Subcutaneous abdominal adipose tissue (tissue), 5 donors: ENCODE results near the gene NAP1L5.

ENCODE experiments used
- H3K27ac ChIP-seq: one replicate; pipeline ENCODE4 v1.7.0; 2013; ENCODE audit warnings: low read depth, mild to moderate bottlenecking, inconsistent platforms, low read length, moderate library complexity
- H3K27me3 ChIP-seq, 5 donors: one replicate each; pipeline ENCODE4 v1.7.0; 2013; ENCODE audit warnings: low read length in 5 of 5, inconsistent platforms in 1 of 5; ENCODE audit not compliant: control insufficient read depth in 5 of 5, insufficient read depth in 4 of 5
- H3K36me3 ChIP-seq, 5 donors: one replicate each; pipeline ENCODE4 v1.7.0; 2013; ENCODE audit warnings: low read length in 5 of 5; ENCODE audit not compliant: control insufficient read depth in 5 of 5, insufficient read depth in 5 of 5
- H3K4me1 ChIP-seq, 5 donors: one replicate each; pipeline ENCODE4 v1.7.0; 2013; ENCODE audit warnings: low read length in 5 of 5, mild to moderate bottlenecking in 3 of 5, moderate library complexity in 1 of 5; ENCODE audit not compliant: control insufficient read depth in 5 of 5, insufficient read depth in 5 of 5
- H3K4me3 ChIP-seq, 5 donors: one replicate each; pipeline ENCODE4 v1.7.0; 2013; ENCODE audit warnings: low read length in 5 of 5, low read depth in 1 of 5
- H3K9ac ChIP-seq, 5 donors: one replicate each; pipeline ENCODE4 v1.7.0; 2013; ENCODE audit warnings: low read length in 5 of 5, mild to moderate bottlenecking in 4 of 5, moderate library complexity in 3 of 5
- H3K9me3 ChIP-seq, 5 donors: one replicate each; pipeline ENCODE4 v1.7.0; 2013; ENCODE audit warnings: low read length in 5 of 5; ENCODE audit not compliant: control insufficient read depth in 5 of 5
- donor health status: healthy.
- donor health status: healthy.
- donor health status: healthy.
- donor health status: healthy.
- donor health status: healthy.

The NAP1L5 gene

DNA sequence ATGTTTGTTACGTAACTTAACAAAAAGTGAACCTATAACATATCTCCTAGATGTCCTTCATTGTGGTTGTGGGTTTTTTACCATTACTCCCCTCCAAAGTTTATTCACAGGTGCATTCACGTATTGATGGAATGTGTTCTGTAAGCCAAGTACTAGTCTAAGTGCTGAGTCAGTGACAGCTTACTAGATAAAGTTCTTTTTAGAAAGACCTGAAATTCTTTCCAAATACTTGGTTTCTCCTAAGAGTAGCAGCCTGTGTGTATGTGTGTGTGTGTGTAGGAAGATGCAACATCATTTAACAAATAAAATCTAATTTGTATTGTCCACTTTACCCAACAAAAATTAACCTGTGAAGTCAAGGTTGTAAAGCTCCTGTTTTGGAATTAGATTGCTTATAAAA, 22.1 kb downstream of the NAP1L5 start:
- peaks cover 0 to 3% (median 0%) of the 10 kb centered on the region in 5 donors for H3K4me1 ChIP-seq
- no peak overlapping the region for H3K27ac ChIP-seq
- H3K9ac ChIP-seq: no peak overlapping the region
- H3K9me3 ChIP-seq: no peaks in the 10 kb centered on the region
- no peaks in the 10 kb centered on the region for H3K27me3 ChIP-seq
- peaks cover 28 to 42% (median 32%) of the 10 kb centered on the region in 5 donors for H3K36me3 ChIP-seq
- no peak overlapping the region for H3K4me3 ChIP-seq

DNA sequence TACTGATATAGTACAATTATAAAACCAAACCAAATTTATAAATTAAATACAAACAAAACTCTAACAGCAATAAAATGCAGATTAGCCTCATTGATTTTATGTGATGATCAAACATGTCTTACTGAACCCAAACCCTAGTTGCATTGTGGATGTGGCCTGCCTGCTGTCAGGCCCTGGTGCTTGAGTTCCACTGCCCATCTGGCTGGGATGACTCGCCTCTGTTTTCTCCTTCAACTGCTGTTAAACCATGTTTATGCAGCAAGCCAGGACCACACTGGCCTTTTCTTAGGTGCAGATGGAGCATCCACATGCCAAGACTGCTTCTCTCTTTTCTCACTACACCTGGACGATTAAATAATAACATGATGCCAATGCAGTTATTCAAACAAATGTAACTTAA, 22.6 kb downstream of the NAP1L5 start:
- no peak overlapping the region for H3K9ac ChIP-seq
- H3K27ac ChIP-seq: no peak overlapping the region
- no peaks in the 10 kb centered on the region for H3K27me3 ChIP-seq
- no peaks in the 10 kb centered on the region for H3K9me3 ChIP-seq
- peaks cover 30 to 44% (median 32%) of the 10 kb centered on the region in 5 donors for H3K36me3 ChIP-seq
- no peak overlapping the region for H3K4me3 ChIP-seq
- peaks cover 0 to 3% (median 0%) of the 10 kb centered on the region in 5 donors for H3K4me1 ChIP-seq

DNA sequence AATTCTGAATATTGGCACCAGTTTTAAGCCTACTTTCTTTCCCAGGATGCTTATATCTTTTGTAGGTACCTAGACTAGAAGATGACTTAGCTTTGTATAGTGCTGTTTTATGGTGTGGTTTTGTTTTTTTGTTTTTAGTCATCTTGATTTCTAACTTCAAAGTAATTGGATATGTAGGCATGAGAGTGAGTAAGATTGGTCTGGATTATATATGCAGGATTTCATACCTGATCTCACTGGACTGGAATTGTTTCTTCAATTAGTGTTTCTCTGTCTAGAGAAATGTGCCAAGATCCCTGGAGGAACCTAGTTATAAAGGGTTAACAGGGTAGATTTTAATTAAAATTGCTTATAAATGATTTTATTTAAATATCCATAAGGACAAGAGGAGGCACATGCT, 23.1 kb downstream of the NAP1L5 start:
- Histone ChIP-seq H3K9me3 (no peaks in the 10 kb centered on the region), H3K36me3 (peaks cover 30 to 43% (median 34%) of the 10 kb centered on the region in 5 donors), H3K27ac (no peak overlapping the region), H3K4me3 (no peak overlapping the region), H3K4me1 (peaks cover 0 to 3% (median 0%) of the 10 kb centered on the region in 5 donors), H3K9ac (no peak overlapping the region), H3K27me3 (no peaks in the 10 kb centered on the region)

DNA sequence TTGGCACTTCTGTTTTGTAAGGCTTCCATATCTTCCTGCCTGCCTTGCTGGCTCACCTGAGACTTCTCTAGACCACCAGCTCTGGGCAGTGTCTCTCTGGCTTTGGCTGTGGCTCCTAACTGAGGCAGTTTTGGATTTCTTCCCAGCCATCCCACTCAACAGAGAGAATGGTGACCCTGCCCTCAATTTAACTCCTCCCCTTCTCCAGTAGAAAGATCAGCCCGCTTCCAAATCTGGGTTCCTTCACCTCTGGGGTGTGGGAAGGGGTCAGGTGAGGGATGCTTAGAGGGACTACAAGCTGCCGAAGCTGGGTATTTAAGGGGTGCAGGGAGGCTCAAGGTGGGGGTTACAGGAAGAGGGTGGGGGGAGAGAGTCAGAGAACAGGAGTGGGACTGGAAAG, 23.7 kb downstream of the NAP1L5 start:
- peaks cover 0 to 3% (median 0%) of the 10 kb centered on the region in 5 donors for H3K4me1 ChIP-seq
- peaks cover 27 to 42% (median 34%) of the 10 kb centered on the region in 5 donors for H3K36me3 ChIP-seq
- H3K9me3 ChIP-seq: no peaks in the 10 kb centered on the region
- H3K27ac ChIP-seq: no peak overlapping the region
- H3K27me3 ChIP-seq: no peaks in the 10 kb centered on the region
- H3K9ac ChIP-seq: no peak overlapping the region
- no peak overlapping the region for H3K4me3 ChIP-seq

DNA sequence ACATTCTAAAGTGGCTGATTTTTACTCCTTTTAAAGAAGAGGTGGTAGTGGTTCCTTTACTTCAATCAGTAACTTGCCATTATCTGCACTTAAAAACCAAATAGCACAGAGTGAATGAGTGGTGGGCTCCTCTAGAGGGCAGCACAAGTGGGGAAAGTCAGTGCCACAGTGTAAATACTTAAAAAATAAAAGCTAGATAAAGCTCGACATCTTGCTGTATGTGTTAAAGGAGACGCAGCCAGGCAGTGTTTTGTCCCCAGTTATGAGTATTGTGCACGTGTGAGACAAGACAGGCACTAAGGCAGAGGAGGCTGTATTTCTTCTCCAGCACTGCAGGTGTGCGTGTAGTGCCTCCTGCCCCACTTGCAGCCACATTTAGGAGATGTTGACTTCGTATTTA, 24.6 kb downstream of the NAP1L5 start:
- peaks cover 19 to 40% (median 31%) of the 10 kb centered on the region in 5 donors for H3K36me3 ChIP-seq

DNA sequence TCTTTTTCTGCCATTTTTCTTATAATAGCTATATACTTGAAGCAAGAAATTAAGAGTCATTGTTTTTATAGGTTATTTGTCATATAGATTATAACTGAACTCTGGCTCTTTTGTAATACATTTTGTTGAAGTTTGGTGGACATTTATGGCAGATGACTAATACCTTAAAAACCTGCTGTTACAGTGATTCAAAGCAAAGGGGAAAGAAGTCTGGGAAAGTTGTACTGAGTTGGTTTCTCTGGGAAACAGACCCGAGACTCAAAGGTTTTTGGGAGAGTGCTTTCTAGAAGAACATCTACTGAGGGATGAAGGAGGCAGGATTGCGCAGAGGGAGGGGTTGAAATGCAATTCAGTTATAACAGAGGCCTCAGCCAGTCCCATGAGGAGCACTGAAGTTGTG, 35.9 kb downstream of the NAP1L5 start:
- Histone ChIP-seq H3K9me3 (no peaks in the 10 kb centered on the region), H3K27me3 (no peaks in the 10 kb centered on the region), H3K36me3 (peaks cover 4 to 30% (median 8%) of the 10 kb centered on the region in 5 donors), H3K9ac (no peak overlapping the region), H3K4me1 (no peaks in the 10 kb centered on the region), H3K27ac (no peak overlapping the region), H3K4me3 (no peak overlapping the region)

More for the DNA sequence above, 24.6 kb downstream of the NAP1L5 start:
- no peaks in the 10 kb centered on the region for H3K9me3 ChIP-seq
- peaks cover 0 to 3% (median 0%) of the 10 kb centered on the region in 5 donors for H3K4me1 ChIP-seq
- no peak overlapping the region for H3K9ac ChIP-seq
- no peaks in the 10 kb centered on the region for H3K27me3 ChIP-seq
- no peak overlapping the region for H3K4me3 ChIP-seq
- no peak overlapping the region for H3K27ac ChIP-seq

DNA sequence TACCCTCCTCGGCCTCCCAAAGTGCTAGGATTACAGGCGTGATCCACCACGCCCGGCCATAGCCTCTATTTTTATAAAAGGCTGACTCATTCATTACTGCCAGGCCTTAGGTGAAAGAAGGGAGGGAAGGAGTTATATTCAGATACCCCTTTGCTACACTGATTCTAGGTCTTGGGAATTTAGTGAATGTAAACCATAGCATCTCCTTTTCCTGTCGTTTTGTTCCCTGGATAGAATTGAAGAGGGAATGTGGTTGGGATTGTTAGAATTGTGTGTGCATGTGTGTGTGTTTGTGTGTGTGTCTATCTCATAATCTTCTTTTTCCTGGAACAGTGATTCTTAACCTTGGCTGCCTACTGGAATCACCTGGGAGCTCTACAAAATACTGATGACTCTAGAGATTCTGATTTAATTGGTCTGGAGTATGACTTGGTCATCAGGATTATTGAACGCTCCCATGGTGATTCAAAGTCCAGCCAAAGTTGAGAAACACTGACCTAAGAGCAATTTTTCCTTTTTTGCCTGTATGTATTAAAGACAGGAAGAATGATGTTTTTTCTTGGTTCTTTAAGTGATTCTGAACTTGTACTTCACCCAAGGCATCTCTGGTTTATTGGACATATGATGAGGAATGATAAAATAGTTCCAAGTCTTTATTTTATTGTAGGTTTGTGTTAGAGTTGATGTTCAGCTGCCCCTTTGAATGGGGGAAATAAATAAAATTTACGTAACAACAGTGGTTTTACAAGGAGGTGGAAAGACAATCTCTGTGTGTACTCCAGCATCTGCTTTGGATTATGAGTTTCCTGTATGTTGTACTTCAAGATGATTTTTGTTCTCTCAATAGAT, 37.0 kb downstream of the NAP1L5 start:
- no peaks in the 10 kb centered on the region for H3K27me3 ChIP-seq
- no peak overlapping the region for H3K9ac ChIP-seq
- H3K4me3 ChIP-seq: no peak overlapping the region
- no peaks in the 10 kb centered on the region for H3K4me1 ChIP-seq
- H3K9me3 ChIP-seq: no peaks in the 10 kb centered on the region
- peaks cover 10 to 36% (median 16%) of the 10 kb centered on the region in 5 donors for H3K36me3 ChIP-seq
- H3K27ac ChIP-seq: no peak overlapping the region

DNA sequence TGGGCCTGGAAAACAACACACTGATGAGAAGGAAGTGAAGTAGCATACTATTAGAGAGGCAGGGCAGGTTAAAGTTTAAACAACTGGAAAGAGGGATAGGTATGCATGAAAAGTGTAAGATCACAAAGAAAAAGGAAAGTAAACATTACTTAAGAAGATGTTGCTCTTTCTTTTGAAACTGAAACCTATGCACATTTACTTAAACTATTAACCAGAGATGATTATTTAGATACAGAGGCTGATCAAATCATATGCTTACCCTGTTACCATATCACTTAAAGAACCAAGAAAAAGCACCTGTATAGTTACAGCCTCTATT, 37.8 kb downstream of the NAP1L5 start:
- no peaks in the 10 kb centered on the region for H3K9me3 ChIP-seq
- H3K9ac ChIP-seq: no peak overlapping the region
- H3K36me3 ChIP-seq: peaks cover 18 to 37% (median 22%) of the 10 kb centered on the region in 5 donors
- no peaks in the 10 kb centered on the region for H3K27me3 ChIP-seq
- H3K4me3 ChIP-seq: no peak overlapping the region
- no peaks in the 10 kb centered on the region for H3K4me1 ChIP-seq
- H3K27ac ChIP-seq: no peak overlapping the region

DNA sequence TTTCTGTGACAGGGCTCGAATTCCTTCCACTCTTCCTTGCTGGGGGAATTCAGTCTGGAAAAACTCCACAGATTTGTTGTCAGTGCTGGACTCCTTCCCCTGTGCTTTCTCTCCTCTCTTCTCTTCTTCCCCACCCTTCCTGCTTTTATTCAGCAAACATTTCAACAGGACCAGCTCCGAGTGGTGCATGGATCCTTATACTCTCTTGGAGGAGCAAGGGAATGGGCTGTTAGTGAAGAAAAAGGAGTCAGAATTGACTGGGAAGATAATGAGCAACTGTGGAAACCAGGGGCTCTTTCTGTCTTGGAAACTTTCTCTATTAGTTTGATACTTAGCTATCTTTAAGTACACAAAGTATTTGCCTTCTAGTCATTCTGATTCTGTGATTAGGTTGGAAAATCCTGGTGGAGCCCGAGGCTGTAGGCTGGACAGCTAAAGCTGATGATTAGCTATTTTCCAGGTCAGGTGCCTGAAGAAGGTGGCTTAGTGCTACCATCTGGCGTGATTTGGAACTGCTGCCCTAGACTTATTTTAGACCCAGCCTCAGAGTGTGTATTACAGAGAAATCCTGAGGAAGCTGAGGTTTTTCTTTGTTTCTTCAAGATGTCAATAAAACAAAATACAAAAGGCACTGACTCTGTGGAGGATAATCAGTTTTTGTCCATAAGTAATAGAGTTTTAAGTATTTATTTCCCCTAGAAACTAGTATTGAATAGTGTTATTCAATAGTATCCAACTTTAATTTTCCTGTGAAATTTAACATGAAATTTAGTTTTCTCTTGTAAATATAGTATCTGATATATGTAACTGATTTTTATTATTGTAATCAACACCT, 38.4 kb downstream of the NAP1L5 start:
- no peak overlapping the region for H3K27ac ChIP-seq
- peaks cover 17 to 38% (median 24%) of the 10 kb centered on the region in 5 donors for H3K36me3 ChIP-seq

DNA sequence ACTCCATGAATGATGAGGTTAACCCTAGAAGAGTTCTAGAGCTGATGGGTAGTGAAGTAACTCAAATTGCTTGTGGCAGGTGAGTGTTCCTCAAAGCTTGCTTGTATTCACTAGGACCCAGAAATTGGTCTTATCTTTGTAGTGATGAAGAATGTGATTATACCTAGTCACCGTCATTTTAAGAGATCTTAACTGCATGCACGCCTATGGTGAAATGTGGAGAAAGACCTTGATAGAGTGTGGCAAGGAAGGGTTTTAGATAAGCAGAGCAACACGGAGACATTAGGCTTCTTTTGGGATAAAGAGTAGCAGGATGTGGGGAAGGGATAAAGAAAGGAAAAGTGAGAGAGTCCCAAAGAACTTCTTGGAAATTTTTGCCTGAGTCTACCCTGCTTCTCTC, 42.4 kb downstream of the NAP1L5 start:
- Histone ChIP-seq H3K27me3 (no peaks in the 10 kb centered on the region), H3K36me3 (peaks cover 19 to 37% (median 28%) of the 10 kb centered on the region in 5 donors), H3K4me3 (no peak overlapping the region), H3K9ac (no peak overlapping the region), H3K27ac (no peak overlapping the region), H3K4me1 (no peaks in the 10 kb centered on the region), H3K9me3 (no peaks in the 10 kb centered on the region)

More for the DNA sequence above, 38.4 kb downstream of the NAP1L5 start:
- Histone ChIP-seq H3K4me3 (no peak overlapping the region), H3K4me1 (no peaks in the 10 kb centered on the region), H3K27me3 (no peaks in the 10 kb centered on the region), H3K9ac (no peak overlapping the region), H3K9me3 (no peaks in the 10 kb centered on the region)
